Large intestine (tissue), 3 donors: ENCODE measurements around the gene DMBT1. TPM values are rescaled to one million over a fixed set of nuclear protein-coding genes. Genes with fewer than 3 reads are reported as not detected.

Experiments
- DNase-seq, 2 donors: peaks; one replicate each; pipeline versions ENCODE4 v3.0.0 to v3.0.0-alpha.2; 2013
- H3K27ac ChIP-seq: one replicate; pipeline ENCODE4 v1.5.1; 2013; ENCODE audit warnings: low read length
- H3K27me3 ChIP-seq: 2 replicates; pipeline ENCODE4 v1.6.1; 2013; ENCODE audit warnings: low read length; ENCODE audit not compliant: control insufficient read depth, insufficient read depth
- H3K36me3 ChIP-seq: 2 replicates; pipeline ENCODE4 v1.6.1; 2013; ENCODE audit warnings: low read length; ENCODE audit not compliant: control insufficient read depth, insufficient read depth
- H3K4me1 ChIP-seq: one replicate; pipeline ENCODE4 v1.6.1; 2013; ENCODE audit warnings: low read length; ENCODE audit not compliant: control insufficient read depth, insufficient read depth
- H3K4me3 ChIP-seq: one replicate; pipeline ENCODE4 v1.5.1; 2013; ENCODE audit warnings: low read length
- H3K9me3 ChIP-seq: one replicate; pipeline ENCODE4 v1.6.1; 2013; ENCODE audit warnings: mild to moderate bottlenecking, low read depth, low read length, moderate library complexity; ENCODE audit not compliant: control insufficient read depth
- WGBS: methylation state at CpG from one replicate; pipeline ENCODE4 v1.1.5; 2013; ENCODE audit warnings: low lambda C conversion rate; ENCODE audit not compliant: insufficient coverage; 5-methylcytosine and 5-hydroxymethylcytosine counted together
- polyA plus RNA-seq: library from polyadenylated mRNA; unstranded; fragments of 120-200 nt; gene quantifications from one replicate; pipeline ENCODE4 v1.2.1, GENCODE V29; 2013

DMBT1 gene
- polyA plus RNA-seq, 1 donor: 198 TPM

DNA sequence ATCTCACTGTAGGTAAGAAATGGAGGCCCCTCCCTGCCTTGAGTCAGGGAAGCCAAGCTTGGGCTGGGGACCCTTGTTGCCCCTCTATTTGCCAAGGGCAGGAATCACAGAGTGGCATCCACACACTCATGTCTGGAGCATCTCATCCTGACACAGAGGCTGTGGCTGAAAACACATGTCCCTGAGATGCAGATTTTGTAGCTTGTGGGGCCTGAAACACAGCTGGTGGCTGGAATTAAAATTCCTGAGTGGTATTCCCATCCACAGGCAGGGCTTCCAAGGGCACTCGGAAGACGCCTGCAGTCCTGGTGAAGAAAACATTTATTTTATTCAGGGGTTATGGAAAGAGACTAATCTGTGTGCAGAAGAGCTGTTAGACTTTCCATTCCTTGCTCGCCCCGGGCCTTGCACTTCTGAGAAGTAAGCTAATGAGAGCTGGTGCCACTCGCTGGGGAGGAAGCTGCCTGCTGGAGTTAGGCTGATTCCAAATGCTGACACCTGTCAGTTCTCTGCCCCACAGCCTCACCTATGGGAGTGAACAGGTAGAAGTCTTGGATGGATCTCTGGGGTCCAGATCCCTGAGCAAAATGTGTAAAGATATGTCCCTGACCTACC is 103.1 kb downstream of the DMBT1 start:
- WGBS: 80% methylated on average over 1 of the region's 5 CpGs
- H3K36me3 ChIP-seq: no peaks in the 10 kb centered on the region
- H3K9me3 ChIP-seq: no peaks in the 10 kb centered on the region
- no peak overlapping the region for H3K27ac ChIP-seq
- H3K27me3 ChIP-seq: peaks cover 10% of the 10 kb centered on the region
- no peak for DNase-seq
- no peaks in the 10 kb centered on the region for H3K4me1 ChIP-seq
- no peak overlapping the region for H3K4me3 ChIP-seq

DNA sequence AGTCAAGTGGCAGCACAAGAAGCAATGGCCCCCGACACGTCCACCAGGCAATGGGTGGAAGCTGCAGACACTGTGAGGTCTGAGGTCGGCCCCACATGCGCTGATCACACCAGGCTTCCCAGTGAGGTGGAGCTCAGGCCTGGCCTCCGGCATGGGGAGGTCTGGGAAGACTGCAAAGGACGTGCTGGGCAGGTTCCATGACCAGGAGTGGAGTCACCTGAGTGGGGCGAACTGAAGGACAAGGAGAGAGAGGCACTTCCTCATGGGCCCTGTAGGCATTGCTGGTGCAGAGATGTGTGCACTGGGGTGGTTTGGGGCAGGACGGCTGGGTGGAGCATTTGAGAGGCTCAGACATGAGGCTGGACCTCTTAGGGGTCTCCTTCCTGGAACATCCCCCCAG is 103.9 kb downstream of the DMBT1 start:
- DNase-seq: no peak
- H3K4me3 ChIP-seq: no peak overlapping the region
- WGBS: no CpG with 5 or more reads among the region's 8 CpGs
- no peaks in the 10 kb centered on the region for H3K36me3 ChIP-seq
- H3K9me3 ChIP-seq: no peaks in the 10 kb centered on the region
- no peak overlapping the region for H3K27ac ChIP-seq
- no peaks in the 10 kb centered on the region for H3K4me1 ChIP-seq
- peaks cover 10% of the 10 kb centered on the region for H3K27me3 ChIP-seq

DNA sequence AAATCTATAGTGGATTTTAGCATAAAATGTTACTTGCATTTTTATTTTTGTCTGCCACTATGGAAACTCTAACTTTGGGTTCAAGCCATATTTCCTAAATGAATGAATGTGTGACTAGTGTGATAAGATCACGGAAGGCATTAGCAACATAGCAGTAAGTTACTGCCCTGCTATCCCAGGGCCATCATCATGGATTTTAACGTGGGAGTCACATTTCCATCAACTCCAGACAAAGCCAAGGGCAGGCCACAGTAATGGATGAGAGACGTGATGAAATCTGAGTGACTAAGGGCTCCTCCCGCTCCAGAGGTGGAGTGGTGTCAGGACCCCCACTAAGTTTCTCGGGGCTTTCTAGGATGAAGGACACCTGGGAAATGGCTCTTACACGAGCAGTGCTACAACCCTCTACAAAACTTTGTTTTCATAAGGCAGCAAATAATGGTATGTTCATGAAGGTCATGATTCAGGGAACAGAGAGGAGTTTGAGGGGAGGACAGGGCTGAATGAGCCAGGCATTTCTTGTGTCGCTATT is 104.8 kb downstream of the DMBT1 start:
- Histone ChIP-seq H3K27ac (no peak overlapping the region), H3K4me3 (no peak overlapping the region), H3K9me3 (no peaks in the 10 kb centered on the region), H3K27me3 (peaks cover 10% of the 10 kb centered on the region), H3K36me3 (no peaks in the 10 kb centered on the region), H3K4me1 (no peaks in the 10 kb centered on the region)
- DNase-seq: no peak
- WGBS: 100% methylated on average over 1 of the region's 7 CpGs

DNA sequence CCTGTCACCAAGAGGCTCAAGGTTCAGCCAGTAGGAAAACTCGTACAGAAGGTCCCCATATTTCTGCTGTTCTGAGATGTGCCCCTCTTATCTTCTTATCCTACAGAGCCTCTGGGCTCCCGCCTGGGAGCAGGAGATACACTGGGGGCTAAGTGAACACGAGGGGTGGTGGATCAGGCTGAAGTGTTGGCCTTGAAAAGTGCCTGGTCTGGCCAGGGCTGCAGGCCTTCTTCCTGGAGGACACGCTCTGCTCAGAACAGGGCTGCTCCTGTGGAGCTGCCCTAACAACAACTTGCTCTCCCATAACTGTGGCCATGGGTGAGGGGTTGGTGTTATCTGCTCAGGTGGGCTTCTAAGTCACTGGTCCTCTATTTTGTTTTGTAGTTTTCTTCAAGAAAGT is 105.4 kb downstream of the DMBT1 start:
- H3K36me3 ChIP-seq: no peaks in the 10 kb centered on the region
- DNase-seq: no peak
- no CpG with 5 or more reads among the region's 4 CpGs for WGBS

DNA sequence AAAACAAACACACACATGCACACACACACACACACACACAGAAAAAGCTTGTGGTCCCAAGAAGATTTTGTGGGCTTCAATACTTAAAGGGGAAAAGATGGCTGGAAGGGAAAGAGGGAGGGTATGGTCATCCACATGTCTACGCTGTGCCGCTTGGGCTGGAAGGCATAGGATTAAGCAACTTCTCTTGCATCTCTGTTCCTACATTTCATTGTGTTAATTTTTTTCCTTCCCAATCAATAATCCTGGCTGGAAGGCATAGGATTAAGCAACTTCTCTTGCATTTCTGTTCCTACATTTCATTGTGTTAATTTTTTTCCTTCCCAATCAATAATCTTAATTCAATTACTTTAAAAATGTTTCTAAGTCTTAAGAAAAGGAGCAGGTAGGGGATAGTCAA is 108.5 kb downstream of the DMBT1 start:
- Histone ChIP-seq H3K4me3 (no peak overlapping the region), H3K36me3 (no peaks in the 10 kb centered on the region), H3K27ac (no peak overlapping the region), H3K27me3 (peaks cover 8% of the 10 kb centered on the region), H3K9me3 (no peaks in the 10 kb centered on the region), H3K4me1 (no peaks in the 10 kb centered on the region)
- WGBS: 100% methylated on average over 1 of the region's 2 CpGs
- no peak for DNase-seq

More for the DNA sequence above, 105.4 kb downstream of the DMBT1 start:
- Histone ChIP-seq H3K4me3 (no peak overlapping the region), H3K4me1 (no peaks in the 10 kb centered on the region), H3K27me3 (peaks cover 10% of the 10 kb centered on the region), H3K27ac (no peak overlapping the region), H3K9me3 (no peaks in the 10 kb centered on the region)

DNA sequence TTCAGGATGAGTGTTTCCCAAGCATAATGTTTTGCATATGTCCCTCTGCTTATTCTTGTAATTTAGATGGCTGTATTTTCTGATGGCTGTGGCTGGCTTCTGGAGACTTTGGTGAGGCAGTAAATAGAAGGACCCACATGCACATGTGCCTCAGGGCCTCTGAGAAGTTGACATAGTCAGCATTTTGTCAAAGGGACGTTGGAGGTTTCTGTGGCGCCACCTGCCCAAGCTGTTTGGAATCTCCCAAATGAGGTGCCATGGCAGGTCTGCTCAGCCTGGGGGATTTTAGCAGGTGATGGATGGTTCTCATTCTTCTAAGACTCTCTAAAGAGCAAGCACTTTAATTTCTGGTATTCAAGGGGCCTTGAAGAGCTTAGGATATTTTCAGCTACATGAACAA is 109.3 kb downstream of the DMBT1 start:
- no peak overlapping the region for H3K4me3 ChIP-seq
- H3K27me3 ChIP-seq: peaks cover 11% of the 10 kb centered on the region
- H3K36me3 ChIP-seq: no peaks in the 10 kb centered on the region
- WGBS: no CpG with 5 or more reads among the region's 2 CpGs
- no peak for DNase-seq
- H3K9me3 ChIP-seq: no peaks in the 10 kb centered on the region
- no peak overlapping the region for H3K27ac ChIP-seq
- H3K4me1 ChIP-seq: no peaks in the 10 kb centered on the region

DNA sequence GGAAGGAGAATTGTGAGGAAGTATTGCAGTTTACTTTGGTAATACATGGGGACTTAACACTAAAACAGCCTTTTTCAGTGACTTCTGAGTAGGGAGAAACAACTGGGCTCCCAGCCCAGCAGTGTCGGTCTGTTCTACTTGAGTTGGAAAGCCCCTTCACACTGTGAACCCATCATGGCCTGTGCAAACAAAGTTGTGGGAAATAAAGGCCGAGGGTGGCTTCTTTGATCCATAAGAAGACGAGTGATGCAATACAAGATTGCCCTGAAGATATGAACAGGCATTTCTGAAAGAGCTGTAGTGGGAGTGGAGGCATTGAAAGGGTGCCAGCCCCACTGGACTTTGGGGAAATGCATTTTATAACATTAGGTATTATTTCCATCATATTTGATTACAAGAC is 110.8 kb downstream of the DMBT1 start:
- DNase-seq: no peak
- WGBS: no CpG with 5 or more reads among the region's 3 CpGs
- H3K4me1 ChIP-seq: no peaks in the 10 kb centered on the region
- H3K36me3 ChIP-seq: no peaks in the 10 kb centered on the region
- no peak overlapping the region for H3K4me3 ChIP-seq
- no peaks in the 10 kb centered on the region for H3K9me3 ChIP-seq
- H3K27me3 ChIP-seq: peaks cover 6% of the 10 kb centered on the region
- H3K27ac ChIP-seq: no peak overlapping the region

DNA sequence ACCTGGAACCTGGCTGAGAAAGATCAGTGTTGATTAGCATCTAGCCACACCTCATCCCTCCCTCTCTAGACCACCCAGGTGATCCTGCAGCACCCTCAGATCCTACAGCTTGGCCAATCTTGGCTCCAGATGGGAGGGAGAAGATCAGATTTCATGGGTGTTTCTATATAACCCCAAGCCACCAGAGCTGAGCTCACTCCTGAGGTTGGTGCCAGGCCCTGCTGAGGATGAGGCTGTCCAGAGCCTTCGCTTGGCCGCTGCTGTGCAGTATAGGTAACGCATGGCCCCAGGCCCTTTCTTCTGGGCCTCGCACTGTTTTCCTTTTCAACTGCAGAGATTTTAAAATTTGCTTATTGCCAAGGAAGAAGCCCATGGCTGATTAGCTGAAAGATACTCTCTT is 112.1 kb downstream of the DMBT1 start:
- H3K4me3 ChIP-seq: no peak overlapping the region
- no peak for DNase-seq
- H3K9me3 ChIP-seq: no peaks in the 10 kb centered on the region
- peaks cover 6% of the 10 kb centered on the region for H3K27me3 ChIP-seq
- H3K27ac ChIP-seq: no peak overlapping the region
- no peaks in the 10 kb centered on the region for H3K4me1 ChIP-seq
- no peaks in the 10 kb centered on the region for H3K36me3 ChIP-seq
- WGBS: 83% methylated on average over 1 of the region's 4 CpGs

DNA sequence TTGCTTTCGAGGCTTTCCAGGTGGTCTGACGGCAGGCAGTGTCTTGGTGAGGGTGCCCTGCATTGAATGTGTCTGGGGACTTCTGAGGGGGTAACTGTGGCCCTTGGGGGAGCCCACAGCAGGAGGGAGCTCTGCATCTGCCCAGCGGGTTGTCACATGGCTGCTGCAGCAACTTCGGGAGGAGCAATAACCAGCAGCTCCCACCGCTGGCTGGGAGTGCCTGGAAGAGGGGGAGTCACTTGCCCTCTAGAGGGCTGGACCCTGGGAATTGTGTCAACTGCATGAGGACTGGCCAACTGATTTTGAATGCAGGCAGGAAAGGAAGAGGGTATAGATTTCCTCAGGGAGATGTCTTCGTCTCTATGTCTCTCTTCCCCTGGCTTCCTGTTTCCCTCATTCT is 112.7 kb downstream of the DMBT1 start:
- Histone ChIP-seq H3K27ac (no peak overlapping the region), H3K36me3 (no peaks in the 10 kb centered on the region), H3K9me3 (no peaks in the 10 kb centered on the region), H3K4me1 (no peaks in the 10 kb centered on the region), H3K4me3 (no peak overlapping the region), H3K27me3 (peaks cover 10% of the 10 kb centered on the region)
- no peak for DNase-seq
- WGBS: 86% methylated on average over 1 of the region's 6 CpGs

DNA sequence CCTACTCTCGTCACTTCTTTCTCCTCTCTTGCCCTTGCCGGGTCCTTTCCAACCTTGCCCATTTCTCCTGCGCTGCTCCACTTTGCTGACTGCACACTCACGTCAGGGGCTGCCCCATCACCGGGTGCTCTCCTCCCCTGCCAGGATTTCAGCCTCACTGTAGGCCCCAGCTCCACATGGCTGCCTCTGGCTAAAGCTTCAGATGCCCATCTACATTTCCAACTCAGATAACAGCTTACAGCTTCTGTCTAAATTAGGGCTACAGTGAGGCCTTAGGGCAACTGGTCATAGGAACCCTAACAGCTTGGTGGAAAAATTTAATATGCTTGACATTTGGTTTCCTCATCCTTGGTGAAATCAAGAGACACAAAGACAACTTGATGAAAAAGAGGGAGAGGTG is 113.2 kb downstream of the DMBT1 start:
- no peak overlapping the region for H3K27ac ChIP-seq
- peaks cover 12% of the 10 kb centered on the region for H3K27me3 ChIP-seq
- 82% methylated on average over 3 of the region's 5 CpGs for WGBS
- H3K9me3 ChIP-seq: no peaks in the 10 kb centered on the region
- H3K4me1 ChIP-seq: no peaks in the 10 kb centered on the region
- no peak overlapping the region for H3K4me3 ChIP-seq
- DNase-seq: no peak
- H3K36me3 ChIP-seq: no peaks in the 10 kb centered on the region

DNA sequence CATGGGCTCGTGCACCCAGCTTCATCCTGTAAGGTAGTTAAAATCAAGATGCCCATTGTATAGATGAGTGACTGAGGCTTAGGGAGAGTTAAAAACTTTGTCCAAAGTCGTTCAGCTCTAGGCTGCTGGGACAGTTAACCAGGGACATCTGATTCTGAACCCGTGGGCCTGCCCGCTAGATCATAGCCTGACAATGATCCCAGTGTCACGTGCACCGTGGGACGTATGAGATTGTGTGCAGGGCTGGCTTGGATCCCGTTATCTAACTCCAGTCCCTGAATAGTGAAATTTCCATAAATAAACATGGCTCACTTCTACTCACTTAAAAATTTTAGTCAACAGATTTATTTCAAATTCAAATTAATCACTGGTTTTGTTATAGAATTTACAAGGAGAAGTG is 114.2 kb downstream of the DMBT1 start:
- peaks cover 13% of the 10 kb centered on the region for H3K27me3 ChIP-seq
- no peak overlapping the region for H3K27ac ChIP-seq
- no peaks in the 10 kb centered on the region for H3K9me3 ChIP-seq
- WGBS: no CpG with 5 or more reads among the region's 8 CpGs
- DNase-seq: no peak
- no peaks in the 10 kb centered on the region for H3K36me3 ChIP-seq
- H3K4me3 ChIP-seq: no peak overlapping the region
- H3K4me1 ChIP-seq: no peaks in the 10 kb centered on the region
